Posterior vena cava (tissue), 2 donors: ENCODE results near the gene WDR82. TPM values are rescaled to one million over a fixed set of nuclear protein-coding genes. Genes with fewer than 3 reads are reported as not detected.
"Not testable (repeated sequence)": the region's sequence is repeated elsewhere in the genome, so short reads cannot be mapped to it uniquely, and the experiment has no call there.

ENCODE experiments used
- DNase-seq: peaks from one replicate; pipeline ENCODE4 v3.0.0-alpha.2; 2020; ENCODE audit warnings: low spot score
- intact Hi-C, 2 donors: fragments of 100-400 bp; cut with DNase I; formaldehyde crosslinking; loops; one replicate each; pipeline versions ENCODE4 v1.14.1 to v1.14.2; 2022 to 2023
- total RNA-seq, 2 donors: library from RNA; stranded (reverse); fragmentation: NEBNext Ultra II Directional; extraction: Animal tissue kit (Norgen Biotek cat#: 25700); gene quantifications; one replicate each; pipeline ENCODE4 v1.2.1, GENCODE V29; 2021
- donor health status: DM: yes; HTN: yes; CAD: no.
- donor health status: DM: yes; HTN: yes; CAD: no.

WDR82 gene
- total RNA-seq, 2 donors from 2014 or later: 58.4 to 72.6 TPM

GRCh38 chr3:52292247-52293065 is 14.0 kb upstream of the WDR82 start:
- peak; percentile 76 for DNase-seq
- intact Hi-C loops: no loop called here

GRCh38 chr3:52291508-52292181 is 13.2 kb upstream of the WDR82 start:
- peak; percentile 57 for DNase-seq
- intact Hi-C loops: no loop called here

GRCh38 chr3:52290596-52291507 is 12.4 kb upstream of the WDR82 start:
- intact Hi-C loops: no loop called here
- peak; percentile 75 for DNase-seq

GRCh38 chr3:52289747-52290595 is 11.5 kb upstream of the WDR82 start:
- intact Hi-C loops: loop anchor here in 1 of 2 donors (5.0 kb wide), 1 partner anchor 53 kb away; the partner anchor contains the start of gene TWF2
- DNase-seq: peak; percentile 68

- intact Hi-C loops: loop anchor here in 1 of 2 donors (5.0 kb wide), 1 partner anchor 52 kb away; the partner anchor contains the start of gene TWF2
- DNase-seq: peak; percentile 20
Measured at GRCh38 chr3:52289338-52289746, 10.9 kb upstream of the WDR82 start.

GRCh38 chr3:52288674-52289073 is 10.2 kb upstream of the WDR82 start:
- intact Hi-C loops: loop anchor here in 1 of 2 donors (5.0 kb wide), 1 partner anchor 51 kb away; the partner anchor contains the start of gene TWF2

GRCh38 chr3:52286777-52287110 is 8.3 kb upstream of the WDR82 start:
- no peak for DNase-seq
- intact Hi-C loops: loop anchor here in 1 of 2 donors (5.0 kb wide), 1 partner anchor 49 kb away; the partner anchor contains the start of gene TWF2

More at GRCh38 chr3:52288674-52289073, 10.2 kb upstream of the WDR82 start:
- no peak for DNase-seq

- DNase-seq, intact Hi-C loops: not testable (repeated sequence)
Measured at GRCh38 chr3:52284051-52284450, 5.6 kb upstream of the WDR82 start.

- intact Hi-C loops: no loop called here
- DNase-seq: no peak
Measured at GRCh38 chr3:52283306-52283705, 4.9 kb upstream of the WDR82 start.

GRCh38 chr3:52281981-52282801 is 3.7 kb upstream of the WDR82 start:
- no peak for DNase-seq
- intact Hi-C loops: no loop called here

- intact Hi-C loops: no loop called here
- DNase-seq: no peak
Measured at GRCh38 chr3:52280050-52280461, 1.6 kb upstream of the WDR82 start.

- no peak for DNase-seq
- intact Hi-C loops: loop anchor here in 1 of 2 donors (5.0 kb wide), 1 partner anchor 37 kb away; no protein-coding TSS in a partner anchor
Measured at GRCh38 chr3:52279596-52279995, 1.1 kb upstream of the WDR82 start.

GRCh38 chr3:52277972-52278509 is 408 bp downstream of the WDR82 start:
- peak; percentile 89 for DNase-seq
- intact Hi-C loops: loop anchor here in 1 of 2 donors (5.0 kb wide), 1 partner anchor 36 kb away; no protein-coding TSS in a partner anchor

GRCh38 chr3:52277071-52277964 is 1.1 kb downstream of the WDR82 start:
- intact Hi-C loops: loop anchor here in 1 of 2 donors (5.0 kb wide), 1 partner anchor 35 kb away; no protein-coding TSS in a partner anchor
- peak; percentile 95 for DNase-seq

GRCh38 chr3:52274781-52275180 is 3.7 kb downstream of the WDR82 start:
- DNase-seq: not testable (repeated sequence)
- intact Hi-C loops: loop anchor here in 1 of 2 donors (5.0 kb wide), 1 partner anchor 32 kb away; no protein-coding TSS in a partner anchor

- intact Hi-C loops: no loop called here
- DNase-seq: no peak
Measured at GRCh38 chr3:52272831-52273230, 5.6 kb downstream of the WDR82 start.
